ENCODE data around the gene KIF5B.
"Not testable (repeated sequence)": the region's sequence is repeated elsewhere in the genome, so short reads cannot be mapped to it uniquely, and the experiment has no call there.

Gene KIF5B

DNA sequence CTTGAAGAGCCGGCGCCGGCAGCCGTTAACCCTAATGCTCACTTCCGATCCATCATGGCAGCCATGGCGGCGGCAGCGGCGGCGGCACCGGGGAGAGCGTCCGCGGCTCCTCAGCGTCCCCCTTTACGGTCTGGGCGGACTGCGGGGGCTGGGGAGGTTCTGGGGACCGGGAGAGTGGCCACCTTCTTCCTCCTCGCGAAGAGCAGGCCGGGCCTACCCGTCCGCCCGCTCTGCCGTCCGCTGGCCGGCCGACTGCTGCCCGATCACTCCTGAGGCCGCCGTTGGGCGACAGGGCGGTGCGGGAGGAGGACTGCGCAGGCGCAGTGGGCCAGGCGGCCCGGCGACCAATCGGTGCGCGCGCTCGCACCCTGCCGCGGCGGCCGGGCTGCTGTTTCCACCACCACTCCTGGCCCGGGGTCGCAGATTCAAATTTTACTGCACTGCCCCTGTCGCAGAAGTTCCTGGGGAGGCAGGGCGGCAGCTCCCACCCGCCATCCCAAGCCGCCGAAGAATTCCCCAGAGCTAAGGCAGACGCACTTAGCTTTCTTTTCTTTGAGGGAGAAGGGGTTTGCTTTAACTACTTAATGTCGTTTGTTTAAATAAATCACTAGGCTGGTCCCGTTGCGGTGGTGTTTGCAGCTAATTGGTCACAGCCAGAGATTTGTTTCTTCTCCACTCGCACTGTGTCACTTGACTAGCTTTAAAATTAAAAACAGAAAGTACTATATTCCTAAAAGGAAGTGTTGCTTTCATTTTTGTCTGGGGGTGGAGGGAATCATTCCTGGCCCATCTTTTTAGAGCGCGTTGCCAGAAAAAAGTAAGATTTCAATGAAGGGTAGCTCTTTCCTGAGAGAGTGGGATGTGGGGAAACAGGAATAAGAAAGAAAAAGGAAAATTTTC lies at the start of gene KIF5B:
Gene KIF5B (minus strand): TSS at position 290 of the 900 bp plus-strand sequence. CDS start 452 bp downstream, outside the sequence.
- peak; percentile 95 for DNase-seq

DNA sequence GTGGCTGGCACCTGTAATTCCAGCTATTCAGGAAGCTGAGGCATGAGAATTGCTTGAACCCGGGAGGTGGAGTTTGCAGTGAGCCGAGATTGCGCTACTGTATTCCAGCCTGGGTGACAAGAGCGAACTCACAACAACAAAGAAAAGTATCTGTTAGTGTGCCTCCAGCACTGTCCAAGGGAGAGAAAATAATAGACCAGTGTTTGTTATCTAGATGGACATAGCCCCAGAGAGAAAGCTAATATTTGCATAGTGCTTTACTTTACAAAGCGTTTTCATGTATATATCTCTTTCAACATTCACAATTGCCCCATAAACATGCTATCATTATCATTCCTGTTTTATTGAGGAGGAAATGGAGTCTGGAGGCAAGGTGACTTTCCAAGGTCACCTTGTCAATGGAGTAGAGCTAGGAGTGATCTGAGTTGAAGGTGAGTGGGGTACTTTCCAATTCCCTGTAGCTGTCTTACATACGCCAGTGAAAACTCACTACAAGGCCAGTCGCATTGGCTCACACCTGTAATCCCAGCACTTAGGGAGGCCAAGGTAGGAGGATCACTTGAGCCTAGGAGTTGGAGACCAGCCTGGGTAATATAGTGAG lies 49.7 kb upstream of the KIF5B start:
- DNase-seq: no peak

DNA sequence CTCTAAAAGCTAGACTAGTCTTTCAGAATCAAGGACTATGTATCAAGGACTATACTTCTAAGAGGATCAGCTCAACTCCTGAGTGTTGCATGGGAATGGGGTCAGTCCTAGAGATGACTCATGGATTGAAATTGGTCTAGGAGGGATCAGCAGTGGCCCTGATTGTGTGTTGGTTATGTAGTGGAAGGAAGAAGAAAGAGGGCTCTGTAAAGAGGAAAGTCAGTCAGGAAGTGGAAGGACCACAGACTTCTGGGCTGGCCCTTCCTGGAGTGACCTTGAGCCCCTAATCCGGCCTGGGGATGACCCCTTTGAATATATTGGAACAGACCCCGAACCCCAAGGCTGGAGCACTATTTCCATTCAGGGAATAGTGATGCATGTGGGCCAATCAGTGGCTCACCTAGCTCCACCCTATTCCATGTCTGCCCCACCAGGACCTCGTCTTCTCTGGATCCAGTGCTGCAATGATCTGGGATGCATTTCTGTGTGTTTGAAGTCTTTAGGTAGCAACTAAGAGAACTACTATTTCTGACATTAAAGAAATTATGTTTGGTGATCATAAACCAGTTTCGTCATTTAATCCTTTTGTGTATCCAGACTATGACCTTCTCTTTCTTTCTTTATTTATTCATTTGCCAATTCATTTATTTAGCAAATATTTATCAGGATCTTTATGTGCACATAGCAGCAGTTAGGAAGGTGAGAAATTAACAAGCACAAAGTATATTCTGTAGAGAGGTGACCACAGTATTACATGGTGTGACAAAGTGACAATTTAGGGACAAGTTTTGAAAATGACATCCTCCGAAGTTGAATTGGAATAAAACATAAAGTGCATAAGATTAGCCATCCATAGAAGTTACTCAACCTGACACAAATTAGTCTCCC lies 48.6 kb upstream of the KIF5B start:
- no peak for DNase-seq

DNA sequence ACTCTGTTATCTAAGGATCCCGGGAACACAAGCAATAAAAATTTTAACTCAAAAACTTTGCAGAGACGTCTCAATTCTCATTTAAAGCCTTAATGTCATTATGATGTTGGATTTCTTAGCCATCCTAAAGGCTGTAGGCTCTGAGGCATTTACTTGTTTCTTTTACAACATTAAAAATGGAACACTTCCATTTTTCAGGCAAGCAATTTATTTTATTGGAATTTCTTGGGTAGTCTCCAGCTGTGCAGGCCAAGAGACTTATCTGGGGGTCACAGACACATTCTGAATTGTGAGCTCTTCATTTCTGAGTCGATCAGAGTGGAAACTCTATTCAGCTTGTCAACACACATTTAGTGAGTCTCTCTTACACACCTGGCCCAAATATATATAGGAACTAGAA lies 48.0 kb upstream of the KIF5B start:
- DNase-seq: no peak

DNA sequence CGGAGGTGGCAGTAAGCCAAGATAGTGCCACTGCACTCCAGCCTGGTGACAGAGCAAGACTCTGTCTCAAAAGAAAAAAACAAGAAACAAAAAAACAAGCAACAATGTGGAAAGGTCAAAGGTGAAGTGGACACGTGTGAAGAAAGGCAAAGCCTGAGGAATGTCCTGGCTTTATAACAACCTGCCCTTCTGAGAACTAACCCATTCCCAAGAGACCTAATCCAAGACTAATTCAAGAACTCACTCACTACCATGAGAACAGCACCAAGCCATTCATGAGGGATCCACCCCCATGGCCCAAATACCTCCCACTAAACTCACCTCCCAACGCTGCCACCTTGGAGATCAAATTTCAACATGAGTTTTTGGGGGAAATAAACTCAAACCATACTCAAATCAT lies 47.5 kb upstream of the KIF5B start:
- no peak for DNase-seq

DNA sequence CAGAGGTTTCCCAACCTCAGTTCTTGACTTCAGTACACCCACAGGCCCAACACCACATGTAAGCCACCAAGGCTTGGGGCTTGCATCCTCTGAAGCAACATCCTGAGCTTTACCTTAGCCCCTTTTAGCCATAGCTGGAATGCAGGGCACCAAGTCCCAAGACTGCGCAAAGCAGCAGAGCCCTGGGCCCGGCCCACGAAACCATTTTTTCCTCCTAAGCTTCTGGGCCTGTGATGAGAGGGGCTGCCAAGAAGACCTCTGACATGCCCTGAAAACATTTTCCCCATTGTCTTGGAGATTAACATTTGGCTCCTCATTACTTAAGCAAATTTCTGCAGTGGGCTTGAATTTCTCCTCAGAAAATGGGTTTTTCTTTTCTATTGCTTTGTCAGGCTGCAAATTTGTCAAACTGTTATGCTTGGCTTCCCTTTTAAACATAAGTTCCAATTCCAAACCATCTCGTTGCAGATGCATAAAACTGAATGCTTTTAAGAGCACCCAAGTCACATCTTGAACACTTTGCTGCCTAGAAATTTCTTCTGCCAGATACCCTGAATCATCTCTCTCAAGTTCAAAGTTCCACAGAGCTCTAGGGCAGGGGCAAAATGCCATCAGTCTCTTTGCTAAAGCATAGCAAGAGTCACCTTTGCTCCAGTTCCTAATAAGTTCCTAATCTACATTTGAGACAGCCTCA lies 42.5 kb upstream of the KIF5B start:
- not testable (repeated sequence) for DNase-seq

DNA sequence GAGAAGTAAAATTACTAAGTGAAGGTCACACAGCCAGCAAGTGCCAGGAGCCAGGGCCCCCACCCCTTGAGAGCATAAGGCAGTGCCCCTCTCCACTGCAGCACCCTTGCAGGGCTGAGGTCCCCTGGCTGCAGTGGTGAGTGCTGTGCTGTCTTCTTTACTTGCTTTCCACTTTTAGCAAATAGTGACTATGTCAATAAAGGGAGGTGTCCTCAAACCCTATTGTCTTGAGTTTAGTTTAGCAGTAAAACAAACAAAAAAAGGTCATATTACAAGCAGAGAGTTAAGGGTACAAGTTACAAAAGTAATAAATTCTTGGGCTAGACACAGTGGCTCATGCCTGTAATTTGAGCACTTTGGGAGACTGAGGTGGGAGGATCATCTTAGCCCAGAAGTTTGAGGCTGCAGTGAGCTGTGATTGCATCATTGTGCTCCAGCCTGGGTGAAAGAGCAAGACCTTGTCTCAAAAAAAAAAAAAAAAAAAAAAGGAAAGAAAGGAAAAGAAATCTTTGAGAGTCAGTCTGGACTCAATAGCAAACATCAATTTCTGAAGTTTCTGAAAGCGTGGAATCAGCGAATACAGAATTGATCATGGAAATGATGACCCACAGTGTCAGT lies 39.0 kb upstream of the KIF5B start:
- peak; percentile 27 for DNase-seq

DNA sequence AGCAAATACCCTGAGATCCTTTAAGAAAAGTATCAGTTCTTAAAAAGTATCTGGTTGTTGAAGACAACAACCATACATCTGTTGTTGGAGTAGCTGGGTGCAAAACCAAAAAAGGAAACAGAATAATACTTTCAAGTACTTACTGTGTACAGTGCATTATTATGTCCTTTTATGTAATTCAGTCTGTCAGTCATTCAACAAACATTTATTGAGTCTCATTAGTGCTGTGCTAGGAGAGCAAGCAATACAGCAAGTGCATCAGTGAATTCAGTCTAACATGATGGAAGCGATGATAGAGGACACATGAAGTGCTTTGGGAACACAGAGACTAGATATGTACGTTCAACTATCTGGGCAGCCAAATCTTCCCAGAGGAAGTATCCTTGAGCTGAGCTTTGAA lies 37.4 kb upstream of the KIF5B start:
- DNase-seq: no peak

DNA sequence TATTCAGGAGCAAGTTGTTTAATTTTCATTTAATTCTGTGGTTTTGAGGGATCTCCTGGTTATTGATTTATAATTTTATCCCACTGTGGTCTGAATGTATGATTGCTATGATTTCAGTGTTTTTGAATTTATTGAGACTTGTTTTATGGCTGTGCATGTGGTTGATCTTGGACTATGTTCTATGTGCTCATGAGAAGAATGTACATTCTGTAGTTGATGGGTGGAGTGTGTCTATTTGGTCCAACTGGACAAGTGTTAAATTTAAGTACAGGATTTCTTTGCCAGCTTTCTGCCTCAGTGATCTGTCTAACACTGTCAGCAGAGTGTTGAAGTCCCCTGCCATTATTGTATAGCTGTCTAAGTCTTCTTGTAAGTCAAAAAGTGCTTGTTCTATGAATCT lies 34.8 kb upstream of the KIF5B start:
- DNase-seq: no peak

DNA sequence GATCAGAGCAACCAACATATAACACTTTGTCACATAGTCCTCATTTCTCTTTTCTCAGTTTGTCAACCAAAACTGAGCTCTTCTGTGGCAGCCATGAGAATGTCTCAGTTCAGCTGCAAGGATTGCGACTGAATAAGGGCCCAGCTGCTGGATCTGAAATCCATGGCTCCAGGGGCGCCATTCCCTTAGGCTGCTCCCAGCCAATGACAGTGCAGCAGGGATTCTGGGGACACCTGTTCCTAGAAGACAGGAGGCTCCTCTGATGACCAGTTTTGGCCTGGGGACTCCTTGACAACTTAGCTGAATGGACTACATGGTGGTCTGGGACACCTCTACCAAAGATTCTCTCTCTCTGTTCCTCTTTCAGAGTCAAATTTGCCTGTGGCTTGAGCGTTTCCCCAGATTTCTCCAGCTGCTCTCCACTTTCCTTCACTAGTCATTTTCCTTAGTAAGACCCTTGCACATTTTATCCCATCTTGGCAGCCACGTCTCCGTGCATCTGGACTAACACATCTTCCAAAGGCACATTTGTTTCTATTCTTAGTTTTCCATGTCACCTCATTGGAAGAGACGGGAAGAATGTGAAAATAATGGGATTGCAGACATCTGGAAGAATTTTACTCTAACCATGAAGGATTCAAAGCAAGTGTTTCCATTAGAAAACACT lies 28.1 kb upstream of the KIF5B start:
- DNase-seq: no peak

DNA sequence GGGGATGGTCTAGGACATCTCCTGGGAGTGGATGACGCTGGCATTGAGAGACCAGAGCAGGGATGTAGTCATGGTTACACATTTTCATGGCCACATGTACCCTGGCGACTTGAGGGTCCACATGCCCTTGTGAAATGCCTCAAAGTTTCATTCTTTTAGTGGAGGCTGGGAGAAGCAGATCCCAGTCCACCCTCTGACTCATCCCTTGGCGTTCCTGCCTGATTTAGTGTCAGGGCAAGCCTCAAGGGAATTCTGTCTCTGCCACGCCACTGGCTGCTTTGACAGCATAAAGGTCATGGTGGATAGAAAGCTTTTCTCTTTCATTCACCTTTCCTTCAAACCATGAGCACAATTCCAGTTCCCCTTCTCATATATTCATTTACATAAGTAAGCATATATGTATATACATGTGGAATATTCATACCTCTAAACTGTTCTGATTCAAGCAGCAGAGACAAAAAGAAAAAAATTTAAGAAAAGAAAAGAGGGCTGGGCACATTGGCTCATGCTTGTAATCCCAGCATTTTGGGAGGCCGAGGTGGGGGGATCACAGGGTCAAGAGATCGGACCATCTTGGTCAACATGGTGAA lies 21.8 kb upstream of the KIF5B start:
- DNase-seq: no peak

DNA sequence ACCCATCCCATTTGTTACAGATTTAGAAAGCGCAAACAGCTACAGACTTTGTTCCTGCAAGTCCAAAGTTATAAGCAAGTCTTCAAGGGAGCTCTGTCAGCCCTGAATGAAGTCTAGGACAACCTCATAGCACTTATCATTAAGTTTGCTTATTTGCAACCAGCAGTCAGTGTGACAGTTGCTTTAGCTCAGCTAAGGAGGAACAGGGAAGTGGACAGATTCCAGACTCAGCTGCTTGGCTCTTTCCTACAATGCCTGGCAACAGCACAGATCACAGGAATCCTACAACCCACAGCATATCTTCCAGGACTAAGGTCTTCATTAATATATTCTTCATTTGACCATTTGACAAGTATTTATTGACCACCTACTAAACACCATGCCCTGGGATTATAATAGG lies 17.4 kb upstream of the KIF5B start:
- no peak for DNase-seq

DNA sequence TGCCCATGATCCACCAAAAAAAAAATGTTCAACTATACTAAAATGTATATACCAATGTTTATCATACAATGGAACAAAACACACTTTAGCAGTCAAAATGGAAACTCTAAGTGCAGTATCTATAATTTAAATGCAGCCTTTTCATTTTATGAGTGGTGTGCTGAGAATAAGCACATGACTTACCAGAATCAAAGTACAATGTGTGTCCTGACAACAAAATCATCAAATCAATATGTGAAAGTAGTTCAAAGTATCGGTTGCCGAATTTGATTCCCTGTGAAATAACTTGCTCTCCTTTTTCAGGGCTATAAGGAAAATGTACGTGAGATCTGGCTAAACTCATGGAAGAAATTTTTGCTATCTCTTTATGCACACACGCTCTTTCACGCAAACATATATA lies 16.9 kb upstream of the KIF5B start:
- DNase-seq: no peak

DNA sequence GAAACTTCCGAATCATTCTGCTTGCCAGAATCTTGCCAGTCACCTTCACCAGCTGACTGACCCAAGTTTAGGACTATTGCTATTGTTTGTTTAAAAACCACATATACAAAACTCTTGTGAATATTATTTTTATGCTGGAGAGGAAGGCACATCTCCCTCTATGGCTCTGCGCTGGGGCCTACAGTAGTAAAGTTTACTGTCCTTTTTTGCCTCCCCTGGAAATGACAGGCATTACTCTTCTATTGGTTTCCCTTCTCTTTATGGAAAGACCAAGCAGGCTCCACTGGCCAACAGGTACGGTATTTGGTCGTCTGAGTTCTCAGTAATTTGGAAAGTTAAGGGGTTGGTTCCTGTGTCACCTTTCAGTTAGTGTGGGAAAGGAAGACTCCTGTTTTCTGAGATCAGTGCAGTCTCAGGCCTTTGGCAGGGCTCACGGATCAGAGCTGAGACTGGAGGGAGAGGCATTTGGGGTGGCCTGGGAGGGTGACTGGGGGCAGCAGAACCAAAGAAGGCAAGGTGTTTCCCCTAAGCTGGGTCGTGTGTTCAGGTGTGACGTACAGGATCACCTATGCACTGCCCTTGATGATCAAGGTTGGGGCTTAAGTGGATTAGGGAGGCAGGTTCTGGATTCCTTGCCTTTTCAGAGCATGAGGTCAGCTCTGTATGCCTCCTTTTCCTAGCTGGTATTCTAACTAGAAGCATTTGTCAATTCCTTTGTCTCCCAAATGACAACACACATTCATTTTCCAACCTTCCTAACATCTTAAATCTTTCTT lies 16.0 kb upstream of the KIF5B start:
- DNase-seq: no peak

DNA sequence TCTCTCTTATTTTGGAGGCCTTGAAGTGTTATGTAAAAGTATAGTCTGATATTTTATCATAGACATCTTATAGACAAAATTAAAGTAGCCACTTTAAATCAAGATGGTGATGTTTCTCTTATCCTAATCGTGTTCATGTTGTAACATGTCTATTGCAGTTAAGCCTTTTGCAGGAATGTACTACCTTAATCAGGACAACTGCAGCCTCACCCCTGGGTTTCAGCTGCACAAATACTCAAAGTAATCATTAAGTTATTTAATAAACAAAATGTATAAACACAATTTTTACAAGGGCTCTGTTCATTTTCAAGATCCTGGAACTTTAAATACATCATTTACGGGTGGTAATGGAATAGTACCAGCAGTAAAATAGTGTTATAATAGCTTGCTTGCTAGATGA lies 14.4 kb upstream of the KIF5B start:
- DNase-seq: no peak

DNA sequence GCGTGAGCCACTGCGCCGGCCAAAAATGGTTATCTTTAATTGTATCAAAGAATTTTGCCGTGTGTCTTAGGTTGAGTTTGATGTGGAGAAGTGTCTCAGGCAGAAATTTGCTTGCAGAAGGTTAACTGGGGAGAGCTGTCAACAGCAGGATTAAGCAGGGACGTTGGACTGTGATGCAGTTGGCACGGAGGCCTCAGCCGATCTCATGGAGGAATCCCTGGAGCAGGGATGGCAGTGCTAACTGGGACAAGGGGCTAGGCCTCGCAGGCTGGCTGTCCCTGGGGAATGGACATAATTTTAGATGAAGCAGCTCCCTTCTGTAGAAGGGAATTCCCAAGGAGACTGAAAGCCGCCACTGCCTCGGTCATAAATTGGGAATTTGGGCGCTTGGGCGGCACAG lies 12.3 kb upstream of the KIF5B start:
- DNase-seq: no peak

DNA sequence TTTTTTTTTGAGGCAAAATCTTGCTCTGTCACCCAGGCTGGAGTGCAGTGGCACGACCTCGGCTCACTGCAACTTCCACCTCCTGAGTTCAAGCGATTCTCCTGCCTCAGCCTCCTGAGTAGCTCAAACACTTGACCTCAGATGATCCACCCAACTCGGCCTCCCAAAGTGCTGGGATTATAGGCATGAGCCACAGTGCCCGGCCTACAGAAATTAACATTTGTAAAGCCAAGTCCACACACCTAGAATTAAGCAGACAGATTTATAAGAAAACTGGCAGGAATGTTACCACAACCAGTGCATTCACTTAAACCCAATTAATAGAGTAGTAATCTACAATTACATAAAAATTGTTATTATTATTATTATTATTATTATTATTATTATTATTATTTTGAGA lies 11.7 kb upstream of the KIF5B start:
- not testable (repeated sequence) for DNase-seq

DNA sequence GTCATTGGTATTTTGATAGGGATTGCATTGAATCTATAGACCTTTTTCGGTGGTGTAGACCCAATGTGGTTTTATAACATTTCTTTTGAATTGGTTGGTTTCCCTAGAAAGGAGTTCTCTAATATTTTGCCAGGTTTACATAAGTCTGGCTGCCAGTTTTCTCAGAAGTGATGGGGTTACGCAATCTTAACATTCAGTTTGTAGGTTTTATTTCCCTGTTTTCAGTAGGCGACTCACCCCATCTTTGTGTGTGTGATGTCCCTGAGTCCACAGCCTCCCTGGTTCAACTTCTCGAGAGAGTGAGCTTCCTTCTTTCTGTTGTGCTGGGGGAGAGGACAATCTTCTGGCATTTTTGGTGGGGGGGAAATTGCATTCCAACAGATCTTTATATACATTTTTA lies 9.6 kb upstream of the KIF5B start:
- DNase-seq: peak; percentile 77

DNA sequence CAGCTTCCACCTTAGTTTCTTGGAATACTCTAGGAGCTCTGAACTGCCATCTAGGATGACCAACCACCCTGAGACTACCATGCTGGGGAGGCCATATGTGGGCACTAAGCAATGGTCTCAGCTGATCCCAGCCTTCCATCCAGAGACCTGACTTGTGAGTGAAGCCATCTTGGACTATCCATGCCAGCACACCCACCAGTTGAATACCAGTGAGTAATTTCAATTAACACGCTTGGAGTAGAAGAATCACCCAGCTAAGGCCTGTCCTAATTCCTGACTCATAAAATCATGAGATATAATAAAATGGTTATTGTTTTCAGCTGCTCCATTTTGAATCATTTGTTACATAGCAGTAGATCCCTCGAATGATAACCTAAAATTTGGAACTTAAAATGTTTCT lies 5.2 kb upstream of the KIF5B start:
- no peak for DNase-seq

DNA sequence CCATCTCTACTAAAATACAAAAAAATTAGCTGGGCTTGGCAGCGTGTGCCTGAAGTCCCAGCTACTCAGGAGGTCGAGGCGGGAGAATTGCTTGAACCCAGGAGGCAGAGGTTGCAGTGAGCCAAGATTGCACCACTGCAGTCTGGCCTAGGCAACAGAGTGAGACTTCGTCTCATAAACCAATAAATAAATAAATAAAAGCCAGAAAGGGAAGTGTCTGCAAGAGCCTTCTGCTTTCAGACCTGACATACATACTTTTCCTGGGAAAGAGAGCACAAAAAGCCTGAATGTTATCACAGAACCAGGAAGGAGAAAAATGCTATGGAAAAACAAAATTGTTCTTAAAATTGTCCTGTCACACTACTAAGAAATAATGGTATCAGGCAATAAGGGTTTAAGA lies 4.1 kb upstream of the KIF5B start:
- no peak for DNase-seq

DNA sequence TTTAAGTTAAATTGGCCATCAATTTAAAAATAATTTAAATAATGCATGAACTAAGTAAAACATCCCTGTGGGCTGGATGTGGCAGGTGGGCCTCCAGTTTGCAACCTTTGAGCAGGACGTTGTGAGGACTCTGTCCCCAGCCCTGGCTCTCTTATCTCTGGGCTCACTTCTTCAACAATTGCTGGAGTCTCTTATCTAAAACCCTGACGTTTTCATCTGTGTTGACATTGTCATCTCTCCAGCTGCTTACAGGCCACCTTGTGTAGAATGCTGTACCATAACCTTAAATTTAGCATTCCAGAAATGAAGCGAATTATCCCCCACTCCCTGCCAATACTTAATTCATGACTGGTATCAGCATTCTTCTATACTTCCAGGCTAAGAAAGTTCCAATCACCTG lies 3.2 kb upstream of the KIF5B start:
- peak; percentile 15 for DNase-seq
